HepG2 (cell line): Measurements from ENCODE around the gene ACOT4. TPM values are rescaled to one million over a fixed set of nuclear protein-coding genes. Genes with fewer than 3 reads are reported as not detected.

Experiments used
- ATAC-seq: fragments of 200-7000 bp; cut with Tn5 transposase; 3 replicates; pipeline ENCODE4 v1.9.1; 2020; ENCODE audit warnings: mild to moderate bottlenecking, moderate library complexity
- Bru-seq: library from RNA; stranded (reverse); fragments of 400-500 nt; gene quantifications from one replicate; lab custom pipeline; 2021; lab: Mats Ljungman, UMichigan
- BruChase-seq, 2 experiments: library from RNA; stranded (reverse); fragments of 400-500 nt; gene quantifications; one replicate each; lab custom pipeline; 2021; lab: Mats Ljungman, UMichigan
- BruUV-seq: library from RNA; stranded (reverse); fragments of 400-500 nt; replicated peaks from 2 replicates; lab custom pipeline; 2021; lab: Mats Ljungman, UMichigan
- CTCF ChIA-PET: fragments of 300-600 bp; formaldehyde crosslinking; extraction: SDS; loops from one replicate; lab custom pipeline; 2021; ENCODE audit warnings: low total read pairs, inconsistent platforms, low intra/inter-chr PET ratio; lab: Yijun Ruan, JAX
- POLR2A ChIA-PET: fragments of 350-600 bp; sonication (Branson Sonifier 250); formaldehyde crosslinking; loops from one replicate; lab custom pipeline; 2020; ENCODE audit warnings: antibody characterized with exemption, inconsistent platforms; lab: Yijun Ruan, JAX
- DNase-seq: peaks from one replicate; pipeline ENCODE4 v3.0.0-alpha.2; 2015; ENCODE audit warnings: low spot score
- FAIRE-seq: peaks from 3 replicates; lab custom pipeline; 2011; peaks lifted over from hg19 to GRCh38; lab: Jason Lieb, UNC
- H2AFZ ChIP-seq: one replicate; pipeline ENCODE4 v1.6.1; 2011; ENCODE audit warnings: low read length, inconsistent platforms
- H3K27ac ChIP-seq: fragments of 300-600 bp; 3 replicates; pipeline ENCODE4 v1.8.0; 2011; ENCODE audit warnings: mixed run types, mild to moderate bottlenecking, mixed read lengths, low read length, inconsistent platforms; ENCODE audit not compliant: insufficient read depth; ENCODE audit errors: extremely low read length
- H3K27me3 ChIP-seq, 2 experiments: fragments of 200-600 bp in 1 of 2; 2 replicates in 1 of 2; 3 replicates in 1 of 2; pipeline versions ENCODE4 v1.6.0 to v1.8.0; 2011; ENCODE audit warnings: low read length in 2 of 2, mild to moderate bottlenecking in 2 of 2, moderate library complexity in 2 of 2, inconsistent platforms in 1 of 2; ENCODE audit not compliant: insufficient read depth in 2 of 2, control insufficient read depth in 1 of 2
- H3K36me3 ChIP-seq, 2 experiments: fragments of 200-600 bp in 1 of 2; replicated peaks in 1 of 2; 2 replicates in 1 of 2; 3 replicates in 1 of 2; pipeline versions ENCODE4 v1.5.1 to v1.8.0; 2011; ENCODE audit warnings: low read length in 2 of 2, inconsistent platforms in 1 of 2; ENCODE audit not compliant: insufficient read depth in 2 of 2, control insufficient read depth in 1 of 2
- H3K4me1 ChIP-seq: 2 replicates; pipeline ENCODE4 v1.5.1; 2012; ENCODE audit warnings: low read length, inconsistent platforms; ENCODE audit not compliant: insufficient read depth
- H3K4me2 ChIP-seq: 2 replicates; pipeline ENCODE4 v1.6.0; 2011; ENCODE audit warnings: low read depth, low read length, inconsistent platforms
- H3K4me3 ChIP-seq, 3 experiments: fragments of 200-600 bp in 1 of 3; sonication (generic), shearing (Covaris generic) in 1 of 3; replicated peaks in 1 of 3; 2 replicates each; pipeline ENCODE4 v1.5.1; 2011 to 2016; ENCODE audit warnings: low read length in 3 of 3, inconsistent platforms in 2 of 3, low read depth in 2 of 3, mild to moderate bottlenecking in 2 of 3, control low read depth in 1 of 3, mixed read lengths in 1 of 3; ENCODE audit not compliant: insufficient read depth in 1 of 3
- H3K79me2 ChIP-seq: one replicate; pipeline ENCODE4 v1.6.1; 2011; ENCODE audit warnings: low read length, inconsistent platforms; ENCODE audit not compliant: insufficient read depth
- H3K9ac ChIP-seq: 2 replicates; pipeline ENCODE4 v1.6.0; 2011; ENCODE audit warnings: mild to moderate bottlenecking, low read depth, low read length, inconsistent platforms; ENCODE audit not compliant: insufficient read depth
- H3K9me3 ChIP-seq: 2 replicates; pipeline ENCODE4 v1.5.1; 2012; ENCODE audit warnings: mild to moderate bottlenecking, low read length
- H4K20me1 ChIP-seq: 2 replicates; pipeline ENCODE4 v1.6.0; 2011; ENCODE audit warnings: inconsistent platforms, mild to moderate bottlenecking, low read length, moderate library complexity; ENCODE audit not compliant: insufficient read depth
- ZNF576 ChIP-seq: sonication (generic); formaldehyde crosslinking; IDR thresholded peaks from 2 replicates; pipeline ENCODE4 v1.4.0; 2020; ENCODE audit warnings: mild to moderate bottlenecking, missing genetic modification reagents
- WGBS: methylation state at CpG from one replicate; pipeline ENCODE4 v1.1.6; 2017; ENCODE audit warnings: low lambda C conversion rate; 5-methylcytosine and 5-hydroxymethylcytosine counted together
- in situ Hi-C: cut with HindIII; loops from 2 replicates; pipeline ENCODE4 v1.10.0; 2017; ENCODE audit warnings: low pct_unique_long_range_greater_than_20kb; ENCODE audit not compliant: extremely low pct_ligation_motif_present
- intact Hi-C: fragments of 100-400 bp; cut with micrococcal nuclease; formaldehyde crosslinking; loops from one replicate; pipeline ENCODE4 v1.10.0; 2022; ENCODE audit not compliant: unreplicated experiment
- long read RNA-seq, 2 experiments: library from RNA in 1 of 2; library from polyadenylated mRNA in 1 of 2; stranded (forward) in 1 of 2; unstranded in 1 of 2; transcript quantifications; one replicate each; pipeline ENCODE4 v2.0.0, GENCODE V29; 2019 to 2022
- polyA minus RNA-seq, 3 experiments: library from RNA; depleted of rRNA, polyadenylated mRNA; stranded (reverse); fragments of >200 nt; gene quantifications; 2 replicates each; pipeline ENCODE4 v1.2.3, GENCODE V29; 2011; ENCODE audit warnings: low replicate concordance in 1 of 3
- polyA plus RNA-seq, 8 experiments: library from polyadenylated mRNA; depleted of rRNA in 3 of 8; stranded (reverse) in 7 of 8; unstranded in 1 of 8; fragments of >200 nt; fragmentation: Illumina TruSeq in 4 of 8; extraction: Trizol in 4 of 8; gene quantifications; 2 replicates each; pipeline versions ENCODE4 v1.2.1 to v1.2.3, GENCODE V29; 2011 to 2016; ENCODE audit warnings: low read depth in 4 of 8, missing spikeins in 1 of 8, mixed read lengths in 1 of 8; ENCODE audit not compliant: insufficient read depth in 1 of 8
- total RNA-seq, 5 experiments: library from RNA; depleted of rRNA; stranded (reverse); fragments of >200 nt; fragmentation: Illumina TruSeq; extraction: Trizol; gene quantifications; 2 replicates each; pipeline ENCODE4 v1.2.3, GENCODE V29; 2016; ENCODE audit warnings: low read depth in 1 of 5
- TF ChIP-seq, protein P1 (sequence below): sonication (generic); formaldehyde crosslinking; IDR thresholded peaks from 2 replicates; pipeline ENCODE4 v1.5.0; 2020; ENCODE audit warnings: mild to moderate bottlenecking, missing genetic modification reagents, moderate library complexity

ACOT4 gene, protein sequence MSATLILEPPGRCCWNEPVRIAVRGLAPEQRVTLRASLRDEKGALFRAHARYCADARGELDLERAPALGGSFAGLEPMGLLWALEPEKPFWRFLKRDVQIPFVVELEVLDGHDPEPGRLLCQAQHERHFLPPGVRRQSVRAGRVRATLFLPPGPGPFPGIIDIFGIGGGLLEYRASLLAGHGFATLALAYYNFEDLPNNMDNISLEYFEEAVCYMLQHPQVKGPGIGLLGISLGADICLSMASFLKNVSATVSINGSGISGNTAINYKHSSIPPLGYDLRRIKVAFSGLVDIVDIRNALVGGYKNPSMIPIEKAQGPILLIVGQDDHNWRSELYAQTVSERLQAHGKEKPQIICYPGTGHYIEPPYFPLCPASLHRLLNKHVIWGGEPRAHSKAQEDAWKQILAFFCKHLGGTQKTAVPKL
- total RNA-seq (2016; rRNA removed; fragmentation: Illumina TruSeq; extraction: Trizol) (0.04 TPM in 1 of 2 replicates, not detected in the other), polyA plus RNA-seq (2011; rRNA removed) (0.05 TPM in 1 of 2 replicates, not detected in the other), polyA minus RNA-seq (2011; rRNA and poly(A)+ RNA removed; ENCODE audit: low replicate concordance) (0.26 TPM in 1 of 2 replicates, not detected in the other), Bru-seq, nascent RNA (percentile 17 among the genes with signal in this experiment), BruChase-seq, experiment 1, labeled RNA remaining after a 6-hour chase (percentile 17 among the genes with signal in this experiment), BruChase-seq, experiment 2, labeled RNA remaining after a 2-hour chase (percentile 12 among the genes with signal in this experiment)
- total RNA-seq (2016; cell fraction: cytosol; rRNA removed; fragmentation: Illumina TruSeq; extraction: Trizol; ENCODE audit: low read depth) = not detected in 2 replicates
- 0.04 TPM in 1 of 2 replicates, not detected in the other for total RNA-seq (2016; cell fraction: insoluble cytoplasmic fraction; rRNA removed; fragmentation: Illumina TruSeq; extraction: Trizol)
- total RNA-seq (2016; cell fraction: membrane; rRNA removed; fragmentation: Illumina TruSeq; extraction: Trizol) = not detected in 2 replicates
- total RNA-seq (2016; cell fraction: nucleus; rRNA removed; fragmentation: Illumina TruSeq; extraction: Trizol) = not detected in 2 replicates
- polyA plus RNA-seq (2011; cell fraction: cytosol; rRNA removed) = 0.03 and 0.05 TPM in 2 replicates
- polyA plus RNA-seq (2011; cell fraction: nucleus; rRNA removed) = 0.16 TPM in 1 of 2 replicates, not detected in the other
- 0.07 and 0.08 TPM in 2 replicates for polyA plus RNA-seq (2012)
- not detected in 2 replicates for polyA plus RNA-seq (2016; cell fraction: cytosol; fragmentation: Illumina TruSeq; extraction: Trizol; ENCODE audit: low read depth)
- polyA plus RNA-seq (2016; cell fraction: insoluble cytoplasmic fraction; fragmentation: Illumina TruSeq; extraction: Trizol; ENCODE audit: low read depth) = not detected in 2 replicates
- polyA plus RNA-seq (2016; cell fraction: membrane; fragmentation: Illumina TruSeq; extraction: Trizol; ENCODE audit: low read depth) = 0.07 TPM in 1 of 2 replicates, not detected in the other
- not detected in 2 replicates for polyA plus RNA-seq (2016; cell fraction: nucleus; fragmentation: Illumina TruSeq; extraction: Trizol; ENCODE audit: insufficient read depth, low read depth)
- not detected in 2 replicates for polyA minus RNA-seq (2011; cell fraction: cytosol; rRNA and poly(A)+ RNA removed)
- not detected in 2 replicates for polyA minus RNA-seq (2011; cell fraction: nucleus; rRNA and poly(A)+ RNA removed)
- long read RNA-seq, experiment 1 = 0 reads
- long read RNA-seq, experiment 2, partial matches to known transcripts = 0 of 1 reads
- long read RNA-seq, experiment 2, other reads (novel, unspliced or antisense) = 0 of 1 reads

- CTCF ChIA-PET = no interaction called here
- peak within 1 kb of the TSS; percentile 49 for H3K4me2 ChIP-seq
- no peak for DNase-seq
- WGBS = 74% methylated on average over 45 of the region's 89 CpGs
- H3K4me3 ChIP-seq = peak within 1 kb of the TSS in 1 of 3 experiments; percentile 28; a peak in 1 of 6 replicates
- H3K9ac ChIP-seq = no peak within 1 kb of the TSS
- POLR2A ChIA-PET = no interaction called here
- no peaks in the 10 kb centered on the region for H4K20me1 ChIP-seq
- BruUV-seq = no TSS peak
- TF ChIP-seq, protein P1, sequence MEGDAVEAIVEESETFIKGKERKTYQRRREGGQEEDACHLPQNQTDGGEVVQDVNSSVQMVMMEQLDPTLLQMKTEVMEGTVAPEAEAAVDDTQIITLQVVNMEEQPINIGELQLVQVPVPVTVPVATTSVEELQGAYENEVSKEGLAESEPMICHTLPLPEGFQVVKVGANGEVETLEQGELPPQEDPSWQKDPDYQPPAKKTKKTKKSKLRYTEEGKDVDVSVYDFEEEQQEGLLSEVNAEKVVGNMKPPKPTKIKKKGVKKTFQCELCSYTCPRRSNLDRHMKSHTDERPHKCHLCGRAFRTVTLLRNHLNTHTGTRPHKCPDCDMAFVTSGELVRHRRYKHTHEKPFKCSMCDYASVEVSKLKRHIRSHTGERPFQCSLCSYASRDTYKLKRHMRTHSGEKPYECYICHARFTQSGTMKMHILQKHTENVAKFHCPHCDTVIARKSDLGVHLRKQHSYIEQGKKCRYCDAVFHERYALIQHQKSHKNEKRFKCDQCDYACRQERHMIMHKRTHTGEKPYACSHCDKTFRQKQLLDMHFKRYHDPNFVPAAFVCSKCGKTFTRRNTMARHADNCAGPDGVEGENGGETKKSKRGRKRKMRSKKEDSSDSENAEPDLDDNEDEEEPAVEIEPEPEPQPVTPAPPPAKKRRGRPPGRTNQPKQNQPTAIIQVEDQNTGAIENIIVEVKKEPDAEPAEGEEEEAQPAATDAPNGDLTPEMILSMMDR (CRISPR knock-in tag) = peak; percentile 29
- no peak for TF ChIP-seq ZNF576 (CRISPR knock-in tag)
- TF ChIP-seq, all 625 proteins: peak for 1
- no peaks in the 10 kb centered on the region for H3K79me2 ChIP-seq
- in situ Hi-C loops = no loop called here
- H3K36me3 ChIP-seq = no peaks in the 10 kb centered on the region
- intact Hi-C loops = no loop called here
- no peak within 1 kb of the TSS for H2AFZ ChIP-seq
- peak; percentile 33; the same call in 1 of the 3 replicates for ATAC-seq
- FAIRE-seq = no peak
- no peaks in the 10 kb centered on the region for H3K4me1 ChIP-seq
- no peaks in the 10 kb centered on the region for H3K9me3 ChIP-seq
- no peaks in the 10 kb centered on the region for H3K27me3 ChIP-seq
- H3K27ac ChIP-seq = no peak within 1 kb of the TSS
These were observed at the start of gene ACOT4 for GRCh38 chr14:73591690-73592449. Gene ACOT4, plus strand, starts transcription at chr14:73591873. Its CDS starts 87 bp downstream, at chr14:73591960.
